ENCODE results near the gene GABPB1. TPM values are rescaled to one million over a fixed set of nuclear protein-coding genes. Genes with fewer than 3 reads are reported as not detected.

Gene GABPB1
- total RNA-seq, 1 experiment from 2014 or later = 39.7 TPM

DNA sequence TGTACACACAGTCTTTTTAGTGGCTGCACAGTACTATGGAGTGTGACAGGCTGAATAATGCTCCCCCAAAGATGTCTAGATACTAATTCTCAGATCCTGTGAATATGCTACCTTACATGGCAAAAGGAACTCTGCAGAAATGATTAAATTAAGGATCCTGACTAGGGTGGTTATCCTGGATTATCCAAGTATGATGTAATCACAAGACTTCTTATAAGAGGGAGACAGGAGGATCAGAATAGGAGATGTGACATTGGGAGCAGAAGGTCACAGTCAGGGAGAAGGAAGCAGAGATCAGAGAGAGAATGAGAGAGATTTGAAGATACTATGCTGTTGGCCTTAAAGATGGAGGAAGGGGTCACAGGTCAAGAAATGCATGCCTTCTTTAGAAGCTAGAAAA lies 34.5 kb downstream of the GABPB1 start:
- Histone ChIP-seq H3K27ac (ENCODE audit: low read length) (no peak overlapping the region), H4K20me1 (ENCODE audit: low read length) (no peaks in the 10 kb centered on the region), H3K4me2 (ENCODE audit: low read length) (no peak overlapping the region), H3K9me3 (ENCODE audit: low read length) (no peaks in the 10 kb centered on the region), H3K4me1 (ENCODE audit: insufficient read depth, low read length) (no peaks in the 10 kb centered on the region), H3K27me3 (ENCODE audit: low read length) (no peaks in the 10 kb centered on the region), H3K9ac (ENCODE audit: low read length) (no peak overlapping the region), H3K79me2 (ENCODE audit: low read length) (peaks cover 12% of the 10 kb centered on the region; the same call in 1 of the 2 replicates), H3F3A (ENCODE audit: low read length, unreplicated experiment) (no peaks in the 10 kb centered on the region), H3K4me3 (ENCODE audit: low read length) (no peak overlapping the region), H3K9me2 (replicated peaks; ENCODE audit: low read length) (no peaks in the 10 kb centered on the region), H2AFZ (ENCODE audit: low read length) (no peak overlapping the region), H3K36me3 (ENCODE audit: low read depth, low read length) (no peaks in the 10 kb centered on the region)
- POLR2A ChIA-PET (ENCODE audit: unreplicated experiment) = no interaction called here
- intact Hi-C loops (cut with micrococcal nuclease) = no loop called here
- ATAC-seq = no peak
- no TSS peak for BruUV-seq (replicated peaks)
- CTCF ChIA-PET = no interaction called here
- TF ChIP-seq, protein P1, sequence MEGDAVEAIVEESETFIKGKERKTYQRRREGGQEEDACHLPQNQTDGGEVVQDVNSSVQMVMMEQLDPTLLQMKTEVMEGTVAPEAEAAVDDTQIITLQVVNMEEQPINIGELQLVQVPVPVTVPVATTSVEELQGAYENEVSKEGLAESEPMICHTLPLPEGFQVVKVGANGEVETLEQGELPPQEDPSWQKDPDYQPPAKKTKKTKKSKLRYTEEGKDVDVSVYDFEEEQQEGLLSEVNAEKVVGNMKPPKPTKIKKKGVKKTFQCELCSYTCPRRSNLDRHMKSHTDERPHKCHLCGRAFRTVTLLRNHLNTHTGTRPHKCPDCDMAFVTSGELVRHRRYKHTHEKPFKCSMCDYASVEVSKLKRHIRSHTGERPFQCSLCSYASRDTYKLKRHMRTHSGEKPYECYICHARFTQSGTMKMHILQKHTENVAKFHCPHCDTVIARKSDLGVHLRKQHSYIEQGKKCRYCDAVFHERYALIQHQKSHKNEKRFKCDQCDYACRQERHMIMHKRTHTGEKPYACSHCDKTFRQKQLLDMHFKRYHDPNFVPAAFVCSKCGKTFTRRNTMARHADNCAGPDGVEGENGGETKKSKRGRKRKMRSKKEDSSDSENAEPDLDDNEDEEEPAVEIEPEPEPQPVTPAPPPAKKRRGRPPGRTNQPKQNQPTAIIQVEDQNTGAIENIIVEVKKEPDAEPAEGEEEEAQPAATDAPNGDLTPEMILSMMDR (conservative IDR thresholded peaks at IDR 0.05; ENCODE audit: low read depth, low read length) = no peak
- TF ChIP-seq EZH2 (IDR thresholded peaks at IDR 0.05; ENCODE audit: low read length, unreplicated experiment) (no peak), EZH2phosphoT487 (IDR thresholded peaks at IDR 0.05; ENCODE audit: borderline replicate concordance, low read length) (no peak)
- no peak for DNase-seq

DNA sequence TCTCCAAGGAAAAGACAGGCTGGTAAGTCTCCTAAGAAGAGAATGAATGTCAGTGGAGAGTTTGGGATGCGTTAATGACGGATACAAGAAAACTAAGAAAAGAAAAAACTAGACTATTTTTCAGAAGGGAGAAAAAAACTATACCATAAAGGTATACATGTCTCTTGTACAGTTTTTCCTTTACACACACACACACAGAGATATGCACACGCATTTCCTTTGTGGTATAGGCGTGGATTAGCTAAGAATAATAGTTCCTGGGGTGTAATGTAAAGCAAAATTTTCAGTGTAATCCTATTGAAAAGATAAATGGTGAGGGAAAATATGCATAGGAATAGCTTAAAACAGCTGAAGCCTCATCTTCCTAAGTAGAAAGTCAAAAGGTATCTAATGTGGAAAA lies 36.3 kb downstream of the GABPB1 start:
- ChIA-PET CTCF (no interaction called here), POLR2A (ENCODE audit: unreplicated experiment) (no interaction called here)
- H3K79me2 ChIP-seq (ENCODE audit: low read length) = peaks cover 12% of the 10 kb centered on the region; the same call in 1 of the 2 replicates
- H3K27ac ChIP-seq (ENCODE audit: low read length) = no peak overlapping the region
- intact Hi-C loops (cut with micrococcal nuclease) = loop anchor here (10.0 kb wide), 1 partner anchor 134 kb away; the partner anchor contains the start of gene SLC27A2
- no peaks in the 10 kb centered on the region for H3K9me3 ChIP-seq (ENCODE audit: low read length)
- H3K9ac ChIP-seq (ENCODE audit: low read length) = no peak overlapping the region
- H3F3A ChIP-seq (ENCODE audit: low read length, unreplicated experiment) = no peaks in the 10 kb centered on the region
- H3K36me3 ChIP-seq (ENCODE audit: low read depth, low read length) = no peaks in the 10 kb centered on the region
- no peaks in the 10 kb centered on the region for H3K9me2 ChIP-seq (replicated peaks; ENCODE audit: low read length)
- H3K4me3 ChIP-seq (ENCODE audit: low read length) = no peak overlapping the region
- H2AFZ ChIP-seq (ENCODE audit: low read length) = no peak overlapping the region
- H3K4me2 ChIP-seq (ENCODE audit: low read length) = no peak overlapping the region
- H3K27me3 ChIP-seq (ENCODE audit: low read length) = no peaks in the 10 kb centered on the region
- no peak for TF ChIP-seq EZH2 (IDR thresholded peaks at IDR 0.05; ENCODE audit: low read length, unreplicated experiment)
- no peak for TF ChIP-seq EZH2phosphoT487 (IDR thresholded peaks at IDR 0.05; ENCODE audit: borderline replicate concordance, low read length)
- TF ChIP-seq, protein P1 (conservative IDR thresholded peaks at IDR 0.05; ENCODE audit: low read depth, low read length) = no peak
- no peaks in the 10 kb centered on the region for H4K20me1 ChIP-seq (ENCODE audit: low read length)
- ATAC-seq (no peak), DNase-seq (no peak)
- no TSS peak for BruUV-seq (replicated peaks)
- no peaks in the 10 kb centered on the region for H3K4me1 ChIP-seq (ENCODE audit: insufficient read depth, low read length)

DNA sequence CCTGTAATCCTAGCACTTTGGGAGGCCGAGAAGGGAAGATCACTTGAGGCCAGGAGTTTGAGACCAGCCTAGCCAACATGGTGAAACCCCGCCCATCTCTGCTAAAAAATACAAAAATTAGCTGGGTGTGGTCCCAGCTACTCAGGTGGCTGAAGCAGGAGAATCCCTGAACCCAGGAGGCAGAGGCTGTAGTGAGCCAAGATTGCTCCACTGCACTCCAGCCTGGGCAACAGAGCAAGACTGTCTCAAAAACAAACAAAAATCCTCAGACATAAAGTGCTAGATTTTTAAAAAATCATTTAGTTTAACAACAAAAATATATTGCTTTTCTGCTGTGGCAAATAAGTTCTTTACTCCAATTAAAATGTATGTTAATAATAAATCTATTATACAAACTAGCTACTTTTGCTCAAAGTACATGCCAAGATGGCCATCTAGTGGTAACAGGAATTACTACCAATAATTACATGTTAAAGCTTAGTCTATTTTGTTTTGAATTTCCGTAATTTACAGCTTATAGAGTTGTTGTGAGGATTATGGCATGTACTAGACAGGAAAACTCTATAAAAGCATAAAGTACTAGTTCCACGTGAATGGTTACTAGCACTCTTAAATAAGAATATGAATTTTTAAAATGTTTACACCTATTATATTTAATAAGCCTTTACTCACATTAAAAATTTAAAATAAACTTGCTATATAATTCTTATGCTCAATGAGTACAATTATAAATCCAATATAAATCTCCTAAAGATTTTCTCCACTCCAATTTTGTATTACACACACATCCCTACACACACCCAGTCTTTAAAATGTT lies 39.0 kb downstream of the GABPB1 start:
- Histone ChIP-seq H3K9me3 (ENCODE audit: low read length) (no peaks in the 10 kb centered on the region), H3K79me2 (ENCODE audit: low read length) (peaks cover 11% of the 10 kb centered on the region; the same call in 1 of the 2 replicates), H3K4me3 (ENCODE audit: low read length) (no peak overlapping the region), H3F3A (ENCODE audit: low read length, unreplicated experiment) (no peaks in the 10 kb centered on the region), H3K36me3 (ENCODE audit: low read depth, low read length) (no peaks in the 10 kb centered on the region), H4K20me1 (ENCODE audit: low read length) (no peaks in the 10 kb centered on the region), H3K27ac (ENCODE audit: low read length) (no peak overlapping the region), H3K4me1 (ENCODE audit: insufficient read depth, low read length) (no peaks in the 10 kb centered on the region), H3K9me2 (replicated peaks; ENCODE audit: low read length) (no peaks in the 10 kb centered on the region), H2AFZ (ENCODE audit: low read length) (no peak overlapping the region), H3K9ac (ENCODE audit: low read length) (no peak overlapping the region), H3K27me3 (ENCODE audit: low read length) (no peaks in the 10 kb centered on the region), H3K4me2 (ENCODE audit: low read length) (no peak overlapping the region)
- no peak for TF ChIP-seq EZH2phosphoT487 (IDR thresholded peaks at IDR 0.05; ENCODE audit: borderline replicate concordance, low read length)
- TF ChIP-seq, protein P1 (conservative IDR thresholded peaks at IDR 0.05; ENCODE audit: low read depth, low read length) = peak; percentile 68
- BruUV-seq (replicated peaks) = no TSS peak
- ATAC-seq = peak; percentile 35; the same call in 1 of the 2 replicates
- peak; percentile 62 for DNase-seq
- CTCF ChIA-PET = interaction anchor here (0.5 to 1.1 kb wide), 11 partner anchors 44 to 413 kb away, joined by 3 to 23 read pairs (median 4); partner anchors contain the start of genes SLC27A2 and USP8
- POLR2A ChIA-PET (ENCODE audit: unreplicated experiment) = interaction anchor here (0.5 kb wide), 1 partner anchor 1165 kb away, joined by 4 read pairs; no protein-coding TSS in a partner anchor
- intact Hi-C loops (cut with micrococcal nuclease) = loop anchor here (1.0 to 10.0 kb wide), 2 partner anchors 131 to 168 kb away; partner anchors contain the start of gene SLC27A2

Data from PC-3 (cell line).